Stimulated activated CD4-positive, alpha-beta T cell treated with anti-CD3 and anti-CD28 coated beads, Interleukin-12 subunit alpha, Interleukin-12 subunit beta, amount 100 ng/mL, for 48 hours (primary cell): ENCODE data around the gene KIF7.
"Not testable (repeated sequence)": the region's sequence is repeated elsewhere in the genome, so short reads cannot be mapped to it uniquely, and the experiment has no call there.

Source experiments
- DNase-seq, 3 donors: peaks; one replicate each; pipeline ENCODE4 v3.0.0-alpha.2; 2020; ENCODE audit warnings: low read depth in 2 of 3, low spot score in 1 of 3

KIF7 gene

GRCh38 chr15:89621547-89621946 is 33.7 kb downstream of the KIF7 start:
- DNase-seq, result no peak

DNA sequence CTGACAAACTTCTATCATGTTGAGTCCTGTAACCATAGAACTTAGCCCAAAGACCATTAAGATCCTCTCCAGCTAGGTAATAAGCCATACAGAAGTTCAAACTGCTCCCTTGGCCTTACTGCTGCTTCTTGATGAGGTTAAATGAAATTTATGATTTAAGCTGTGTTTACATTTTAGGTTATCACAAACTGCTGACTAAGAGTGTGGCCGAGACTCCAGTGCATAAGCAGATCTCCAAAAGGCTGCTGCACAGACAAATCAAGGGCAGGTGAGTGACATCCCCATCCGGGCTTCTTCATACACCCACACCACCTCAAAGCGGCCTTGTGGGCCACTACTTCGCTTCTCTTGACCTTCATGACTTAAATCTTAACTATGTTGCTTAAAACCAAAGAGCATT is 39.0 kb downstream of the KIF7 start:
- no peak for DNase-seq

- DNase-seq, result no peak
These were observed 40.1 kb downstream of the KIF7 start for GRCh38 chr15:89615135-89615534.

GRCh38 chr15:89614164-89614563 is 41.1 kb downstream of the KIF7 start:
- no peak for DNase-seq

- DNase-seq, result no peak
These were observed 42.2 kb downstream of the KIF7 start for GRCh38 chr15:89613031-89613430.

GRCh38 chr15:89611317-89611716 is 44.0 kb downstream of the KIF7 start:
- DNase-seq, result no peak

DNA sequence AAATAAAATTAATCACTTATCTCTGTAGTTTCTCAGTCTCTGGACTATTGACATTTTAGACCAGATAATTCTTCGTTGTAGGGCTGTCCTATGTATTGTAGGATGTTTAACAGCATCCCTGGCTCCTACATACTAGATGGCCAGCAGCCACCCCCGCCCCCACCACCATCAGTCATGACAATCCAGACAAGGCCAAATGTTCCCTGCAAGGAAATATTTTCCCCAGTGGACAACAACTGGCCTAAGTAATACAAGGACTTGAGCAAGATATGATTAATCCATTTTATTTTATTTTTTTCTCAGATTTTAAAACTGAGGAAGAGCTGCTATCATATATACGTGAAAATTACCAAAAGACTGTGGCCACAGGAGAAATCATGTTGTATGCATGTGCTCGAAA is 56.2 kb downstream of the KIF7 start:
- no peak for DNase-seq

DNA sequence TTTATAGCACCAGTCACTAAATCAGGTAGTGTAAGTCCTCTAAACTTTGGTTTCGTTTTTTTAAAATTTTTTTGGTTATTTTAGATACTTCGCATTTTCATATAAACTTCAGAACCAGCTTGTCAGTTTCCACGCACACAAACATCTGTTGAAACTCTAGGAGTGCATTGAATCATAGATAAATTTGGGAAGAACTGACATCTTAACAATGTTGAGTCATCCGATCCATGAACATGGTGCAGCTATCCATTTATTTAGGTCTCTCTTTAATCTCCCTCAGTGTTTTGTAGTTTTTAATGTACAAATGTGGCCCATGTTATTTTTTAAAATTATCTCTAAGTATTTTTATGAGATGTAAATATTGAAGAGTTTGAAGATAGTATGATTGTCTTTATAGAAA is 62.2 kb downstream of the KIF7 start:
- DNase-seq, result no peak

GRCh38 chr15:89591834-89592233 is 63.4 kb downstream of the KIF7 start:
- DNase-seq, result no peak

DNA sequence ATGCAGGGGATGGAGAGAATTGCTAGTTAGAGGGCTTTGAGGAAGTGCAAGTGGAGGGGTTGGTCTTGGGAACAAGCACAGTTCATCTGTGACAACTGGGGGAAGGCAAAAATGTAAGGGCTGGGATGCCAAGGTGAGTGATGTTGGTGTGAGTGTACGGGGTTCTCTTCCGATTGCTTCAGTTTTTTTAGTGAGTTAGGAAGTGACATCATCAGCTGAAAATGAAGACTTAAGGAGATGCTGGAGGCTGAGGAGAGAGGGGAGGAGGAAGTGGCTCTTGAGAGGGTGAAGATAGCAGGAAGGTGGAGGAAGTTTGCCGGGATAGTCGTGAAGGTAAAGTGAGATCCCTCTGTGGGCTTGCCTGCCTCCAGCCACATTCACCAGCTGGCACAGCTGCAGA is 67.3 kb downstream of the KIF7 start:
- DNase-seq, result no peak

- DNase-seq, result no peak
These were observed 68.6 kb downstream of the KIF7 start for GRCh38 chr15:89586651-89587050.

DNA sequence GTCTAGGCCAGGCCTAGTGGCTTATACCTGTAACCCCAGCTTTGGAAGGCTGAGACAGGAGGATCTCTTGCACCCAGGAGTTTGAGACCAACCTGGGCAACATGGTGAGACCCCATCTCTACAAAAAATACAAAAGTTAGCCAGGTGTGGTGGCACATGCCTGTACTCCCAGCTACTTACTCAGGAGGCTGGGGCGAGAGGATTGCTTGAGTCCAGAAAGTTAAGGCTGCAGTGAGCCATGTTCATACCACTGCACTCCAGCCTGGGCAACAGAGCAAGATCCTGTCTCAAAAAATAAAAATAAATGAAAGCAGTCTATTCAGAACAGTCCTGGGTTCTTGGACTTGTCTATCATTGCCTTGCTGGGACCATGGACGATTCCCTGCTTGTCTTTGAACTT is 74.5 kb downstream of the KIF7 start:
- DNase-seq, result not testable (repeated sequence)

DNA sequence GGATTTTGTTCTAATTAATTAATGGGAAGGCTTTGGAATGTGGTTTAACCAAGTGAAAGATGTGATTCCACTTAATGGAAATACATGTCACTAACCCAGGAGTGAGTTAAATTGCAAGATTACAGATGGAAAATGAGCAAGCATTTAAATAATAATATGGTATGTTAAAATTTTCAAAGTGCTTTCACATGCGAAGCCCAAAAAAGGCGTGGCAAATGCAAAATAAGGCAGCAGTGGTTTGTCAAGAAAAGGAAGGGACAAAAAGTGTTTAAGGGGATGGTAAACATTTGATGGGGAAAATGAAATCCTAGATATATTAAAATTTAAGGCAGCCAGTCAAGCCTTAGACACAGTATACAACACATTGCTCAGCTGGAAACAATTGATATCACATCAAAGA is 77.1 kb downstream of the KIF7 start:
- no peak for DNase-seq
